SH-SY5Y (cell line): ENCODE measurements around the gene TAX1BP3.
A peak's percentile ranks its signal among the peaks of the same experiment; 100 is the strongest.

Source experiments
- GATA2 ChIP-seq: IDR thresholded peaks from 2 replicates; pipeline ENCODE4 v1.6.1; 2011; ENCODE audit warnings: mild to moderate bottlenecking, low read depth, low read length
- GATA3 ChIP-seq: IDR thresholded peaks from 2 replicates; pipeline ENCODE4 v1.6.1; 2011; ENCODE audit warnings: low read depth, mild to moderate bottlenecking, low read length, moderate library complexity

- TF ChIP-seq GATA3 = no peak
- 0 out of 2 replicates have a peak, but pooled peaks have one; percentile 21 for TF ChIP-seq GATA2
Observed at GRCh38 chr17:3667366-3668278, 756 bp downstream of the TAX1BP3 start.
